Endothelial cell of umbilical vein (primary cell): ENCODE measurements around the gene C3orf33. TPM values are rescaled to one million over a fixed set of nuclear protein-coding genes. Genes with fewer than 3 reads are reported as not detected.

Experiments used
- BruUV-seq: library from RNA; stranded (reverse); fragments of 400-500 nt; replicated peaks from 2 replicates; lab custom pipeline; 2021; lab: Mats Ljungman, UMichigan
- CTCF ChIA-PET: fragments of 300-600, 350-600 bp; sonication (Branson Sonifier 250); formaldehyde crosslinking; loops from one replicate; lab custom pipeline; 2021; ENCODE audit warnings: antibody characterized with exemption, inconsistent platforms; lab: Charles Lee
- POLR2A ChIA-PET: fragments of 300-600, 350-600 bp; sonication (Branson Sonifier 250); formaldehyde crosslinking; loops from one replicate; lab custom pipeline; 2021; ENCODE audit warnings: antibody characterized with exemption, inconsistent platforms; lab: Charles Lee
- DNase-seq: peaks from one replicate; pipeline ENCODE4 v3.0.0-alpha.2; 2011; ENCODE audit warnings: low read depth, low spot score
- FAIRE-seq: peaks from 2 replicates; lab custom pipeline; 2011; peaks lifted over from hg19 to GRCh38; lab: Jason Lieb, UNC
- H2AFZ ChIP-seq: 2 replicates; pipeline ENCODE4 v1.6.0; 2012; ENCODE audit warnings: low read depth, low read length, control low read depth, inconsistent platforms
- H3K27ac ChIP-seq: 2 replicates; pipeline ENCODE4 v1.5.1; 2011; ENCODE audit warnings: low read depth, mild to moderate bottlenecking, control low read depth, low read length, moderate library complexity; ENCODE audit not compliant: insufficient read depth
- H3K27me3 ChIP-seq, 2 experiments: 2 replicates each; pipeline versions ENCODE4 v1.6.0 to v1.6.1; 2011; ENCODE audit warnings: low read length in 2 of 2, mixed read lengths in 1 of 2; ENCODE audit not compliant: control insufficient read depth in 2 of 2, insufficient read depth in 2 of 2
- H3K36me3 ChIP-seq, 2 experiments: 2 replicates in 1 of 2; 3 replicates in 1 of 2; pipeline ENCODE4 v1.5.1; 2011; ENCODE audit warnings: low read length in 2 of 2, mild to moderate bottlenecking in 1 of 2, moderate library complexity in 1 of 2; ENCODE audit not compliant: control insufficient read depth in 2 of 2, insufficient read depth in 2 of 2; ENCODE audit errors: extremely low read depth in 1 of 2
- H3K4me1 ChIP-seq: 3 replicates; pipeline ENCODE4 v1.5.1; 2011; ENCODE audit warnings: mild to moderate bottlenecking, low read length; ENCODE audit not compliant: control insufficient read depth, insufficient read depth; ENCODE audit errors: extremely low read depth
- H3K4me2 ChIP-seq: 2 replicates; pipeline ENCODE4 v1.6.1; 2011; ENCODE audit warnings: low read length, control low read depth, mixed read lengths; ENCODE audit not compliant: insufficient read depth
- H3K4me3 ChIP-seq, 3 experiments: fragments of 200-600 bp in 1 of 3; sonication (generic), shearing (Covaris generic) in 1 of 3; replicated peaks in 1 of 3; 2 replicates each; pipeline ENCODE4 v1.5.1; 2011 to 2016; ENCODE audit warnings: control low read depth in 3 of 3, low read length in 3 of 3, mild to moderate bottlenecking in 2 of 3, inconsistent platforms in 1 of 3, low read depth in 1 of 3, moderate library complexity in 1 of 3; ENCODE audit not compliant: insufficient read depth in 1 of 3
- H3K79me2 ChIP-seq: 2 replicates; pipeline ENCODE4 v1.6.0; 2012; ENCODE audit warnings: low read length, inconsistent platforms; ENCODE audit not compliant: control insufficient read depth, insufficient read depth
- H3K9ac ChIP-seq: replicated peaks from 2 replicates; pipeline ENCODE3; 2011; ENCODE audit warnings: low read length, control low read depth; ENCODE audit not compliant: insufficient read depth; ENCODE audit errors: extremely low read depth
- H3K9me1 ChIP-seq: replicated peaks from 3 replicates; pipeline ENCODE4 v1.6.0; 2011; ENCODE audit warnings: mild to moderate bottlenecking, low read length; ENCODE audit not compliant: control insufficient read depth, insufficient read depth; ENCODE audit errors: extremely low read depth
- H3K9me3 ChIP-seq: replicated peaks from 2 replicates; pipeline ENCODE4 v1.5.1; 2012; ENCODE audit warnings: low read length, inconsistent platforms; ENCODE audit not compliant: control insufficient read depth, insufficient read depth
- H4K20me1 ChIP-seq: replicated peaks from 2 replicates; pipeline ENCODE3; 2011; ENCODE audit warnings: mild to moderate bottlenecking, low read length; ENCODE audit not compliant: control insufficient read depth, insufficient read depth; ENCODE audit errors: extremely low read depth
- CTCF ChIP-seq, 2 donors: IDR thresholded peaks; 1 replicate in 1 of 2; 2 replicates in 1 of 2; pipeline ENCODE4 v1.5.1; 2011; ENCODE audit warnings: low read length in 2 of 2, mild to moderate bottlenecking in 2 of 2, moderate library complexity in 2 of 2, control low read depth in 1 of 2, inconsistent platforms in 1 of 2, low read depth in 1 of 2; ENCODE audit not compliant: insufficient read depth in 1 of 2; ENCODE audit errors: extremely low read depth in 1 of 2
- EZH2 ChIP-seq: IDR thresholded peaks from 2 replicates; pipeline ENCODE4 v1.6.1; 2012; ENCODE audit warnings: borderline replicate concordance, low read depth, mild to moderate bottlenecking, moderate library complexity, low read length, inconsistent platforms; ENCODE audit not compliant: severe bottlenecking
- FOS ChIP-seq: IDR thresholded peaks from 2 replicates; pipeline ENCODE4 v1.6.1; 2011; ENCODE audit warnings: mild to moderate bottlenecking, low read length, moderate library complexity, borderline replicate concordance; ENCODE audit not compliant: insufficient read depth
- GATA2 ChIP-seq: IDR thresholded peaks from 2 replicates; pipeline ENCODE4 v1.7.0; 2011; ENCODE audit warnings: low read depth, mild to moderate bottlenecking, moderate library complexity, mixed read lengths, low read length; ENCODE audit not compliant: insufficient read length, insufficient read depth
- JUN ChIP-seq: IDR thresholded peaks from 2 replicates; pipeline ENCODE4 v1.6.1; 2011; ENCODE audit warnings: borderline replicate concordance, low read depth; ENCODE audit not compliant: insufficient read length, insufficient read depth
- MYC ChIP-seq: IDR thresholded peaks from one replicate; pipeline ENCODE4 v1.6.1; 2011; ENCODE audit warnings: mild to moderate bottlenecking, low read depth, low read length
- POLR2A ChIP-seq: IDR thresholded peaks from 2 replicates; pipeline ENCODE4 v1.6.1; 2012; ENCODE audit warnings: low read depth, mild to moderate bottlenecking, control low read depth, low read length
- POLR2AphosphoS5 ChIP-seq: IDR thresholded peaks from 2 replicates; pipeline ENCODE4 v1.6.1; 2012; ENCODE audit warnings: low read depth, mild to moderate bottlenecking, control low read depth, low read length, moderate library complexity; ENCODE audit not compliant: insufficient read depth
- dilution Hi-C: fragments of 300-500 bp; cut with MboI; formaldehyde crosslinking; loops from one replicate; pipeline ENCODE4 v1.15.0; 2019; ENCODE audit warnings: low sequenced_read_pairs; ENCODE audit not compliant: extremely low pct_ligation_motif_present
- intact Hi-C: fragments of 100-400 bp; cut with micrococcal nuclease; formaldehyde crosslinking; loops from one replicate; pipeline ENCODE4 v1.10.0; 2022
- polyA plus RNA-seq, 4 experiments: library from polyadenylated mRNA; depleted of rRNA in 3 of 4; stranded (reverse) in 3 of 4; unstranded in 1 of 4; fragments of >200 nt; gene quantifications; 2 replicates each; pipeline versions ENCODE4 v1.2.1 to v1.2.3, GENCODE V29; 2011 to 2012; ENCODE audit warnings: missing spikeins in 1 of 4
- total RNA-seq: library from RNA; stranded (reverse); gene quantifications from 2 replicates; pipeline ENCODE4 v1.2.3, GENCODE V29; 2021
- TF ChIP-seq, protein P1 (sequence below): IDR thresholded peaks from 2 replicates; pipeline ENCODE4 v1.6.1; 2011; ENCODE audit not compliant: insufficient read depth, insufficient read length

The C3orf33 gene
- total and polyA plus RNA-seq, 2 donors (not counting 3 experiments of a cell fraction or from before 2014, with no cell fraction given): 1.7 to 2.3 TPM

GRCh38 chr3:155739154-155739553, 66.9 kb downstream of the C3orf33 start:
- intact Hi-C loops (no loop called here), dilution Hi-C loops (no loop called here)
- BruUV-seq: no TSS peak
- TF ChIP-seq POLR2AphosphoS5 (no peak), FOS (no peak), EZH2 (no peak), MYC (no peak), POLR2A (no peak), JUN (no peak), CTCF (IDR thresholded peaks at IDR 0.05; ENCODE audit: extremely low read depth in 1 of 2, insufficient read depth in 1 of 2, low read depth in 1 of 2, low read length in 2 of 2) (no peak), GATA2 (no peak)
- TF ChIP-seq, protein P1, sequence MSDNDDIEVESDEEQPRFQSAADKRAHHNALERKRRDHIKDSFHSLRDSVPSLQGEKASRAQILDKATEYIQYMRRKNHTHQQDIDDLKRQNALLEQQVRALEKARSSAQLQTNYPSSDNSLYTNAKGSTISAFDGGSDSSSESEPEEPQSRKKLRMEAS: no peak
- Histone ChIP-seq H2AFZ (no peak overlapping the region), H3K9me1 (no peaks in the 10 kb centered on the region), H3K9ac (no peak overlapping the region), H3K4me2 (no peak overlapping the region), H3K79me2 (no peaks in the 10 kb centered on the region), H3K36me3 (no peaks in the 10 kb centered on the region), H4K20me1 (no peaks in the 10 kb centered on the region), H3K9me3 (no peaks in the 10 kb centered on the region), H3K4me1 (peaks cover 3% of the 10 kb centered on the region), H3K27me3 (peaks cover 17 to 29% of the 10 kb centered on the region in 2 experiments), H3K4me3 (no peak overlapping the region), H3K27ac (no peak overlapping the region)
- ChIA-PET POLR2A (no interaction called here), CTCF (no interaction called here)
- DNase-seq: no peak
- no peak for FAIRE-seq
